Measurements from ENCODE around the gene KIAA0232. TPM values are rescaled to one million over a fixed set of nuclear protein-coding genes. Genes with fewer than 3 reads are reported as not detected.
A peak's percentile ranks its signal among the peaks of the same experiment; 100 is the strongest.

Gene KIAA0232
- total and polyA plus RNA-seq, 9 of the 15 experiments (the other 6 are each of a cell fraction or from before 2014, with no cell fraction given): 3.5 to 17.4 (median 13.0) TPM

DNA sequence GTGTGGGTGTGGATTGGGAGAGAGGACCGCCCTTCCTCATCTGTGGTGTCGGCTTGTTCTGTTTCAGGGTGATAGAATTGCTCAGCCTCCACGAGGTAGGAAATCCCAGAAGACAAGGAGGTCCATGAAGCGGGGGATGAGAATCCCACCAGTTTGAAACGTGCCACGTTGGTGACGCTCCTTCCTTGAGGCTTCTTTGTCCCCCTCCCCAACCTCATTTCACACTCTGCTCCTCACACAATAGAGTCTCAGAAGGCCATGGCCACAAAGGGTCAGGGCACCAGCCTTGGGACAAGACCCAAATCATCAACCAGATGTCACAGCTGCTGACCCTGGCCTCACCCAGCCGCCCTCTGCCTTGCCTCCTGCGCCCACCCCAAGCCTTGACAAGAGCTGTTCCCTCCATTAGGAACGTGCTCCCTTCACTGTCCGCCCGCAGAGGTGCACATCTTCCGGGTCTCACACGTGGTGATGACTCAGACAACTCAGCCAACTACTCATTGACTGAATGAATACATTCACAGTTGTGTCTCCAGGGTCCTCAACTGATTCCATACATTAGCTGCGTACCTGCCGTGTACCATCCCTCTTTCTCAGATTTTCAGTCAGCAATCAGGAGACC is 48.3 kb upstream of the KIAA0232 start (continued):
- TF ChIP-seq, protein P1, sequence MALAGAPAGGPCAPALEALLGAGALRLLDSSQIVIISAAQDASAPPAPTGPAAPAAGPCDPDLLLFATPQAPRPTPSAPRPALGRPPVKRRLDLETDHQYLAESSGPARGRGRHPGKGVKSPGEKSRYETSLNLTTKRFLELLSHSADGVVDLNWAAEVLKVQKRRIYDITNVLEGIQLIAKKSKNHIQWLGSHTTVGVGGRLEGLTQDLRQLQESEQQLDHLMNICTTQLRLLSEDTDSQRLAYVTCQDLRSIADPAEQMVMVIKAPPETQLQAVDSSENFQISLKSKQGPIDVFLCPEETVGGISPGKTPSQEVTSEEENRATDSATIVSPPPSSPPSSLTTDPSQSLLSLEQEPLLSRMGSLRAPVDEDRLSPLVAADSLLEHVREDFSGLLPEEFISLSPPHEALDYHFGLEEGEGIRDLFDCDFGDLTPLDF (CRISPR knock-in tag; IDR thresholded peaks at IDR 0.05): no peak
- TF ChIP-seq HMG20A (CRISPR knock-in tag; conservative IDR thresholded peaks at IDR 0.05) (no peak), ZFP1 (CRISPR knock-in tag; IDR thresholded peaks at IDR 0.05) (no peak), NCOA6 (IDR thresholded peaks at IDR 0.05) (no peak), ETV6 (IDR thresholded peaks at IDR 0.05; ENCODE audit: borderline replicate concordance in 1 of 2, low read depth in 2 of 2, low read length in 1 of 2) (no peak), ETV6 (CRISPR knock-in tag; IDR thresholded peaks at IDR 0.05; ENCODE audit: borderline replicate concordance) (no peak), HMGN3 (IDR thresholded peaks at IDR 0.05; ENCODE audit: borderline replicate concordance, extremely low read depth, insufficient read length, low read depth, low read length) (no peak), HDAC8 (tag; IDR thresholded peaks at IDR 0.05) (0 out of 2 replicates have a peak, but pooled peaks have one; percentile 26), L3MBTL2 (IDR thresholded peaks at IDR 0.05) (peak; percentile 94), ZNF212 (CRISPR knock-in tag; IDR thresholded peaks at IDR 0.05) (no peak), CBX1 (IDR thresholded peaks at IDR 0.05; ENCODE audit: low read depth) (no peak), TGIF2 (CRISPR knock-in tag; IDR thresholded peaks at IDR 0.05) (no peak), TARDBP (IDR thresholded peaks at IDR 0.05) (no peak), FOXJ2 (tag; IDR thresholded peaks at IDR 0.05) (no peak), SMARCC2 (IDR thresholded peaks at IDR 0.05; ENCODE audit: low read depth) (no peak), ELF4 (CRISPR knock-in tag; IDR thresholded peaks at IDR 0.05) (0 out of 2 replicates have a peak, but pooled peaks have one; percentile 11), SP1 (CRISPR knock-in tag; IDR thresholded peaks at IDR 0.05) (no peak), NELFE (IDR thresholded peaks at IDR 0.05; ENCODE audit: insufficient read depth, insufficient read length) (no peak), MTA1 (IDR thresholded peaks at IDR 0.05; ENCODE audit: borderline replicate concordance) (0 out of 2 replicates have a peak, but pooled peaks have one; percentile 14), HOXB6 (CRISPR knock-in tag; IDR thresholded peaks at IDR 0.05; ENCODE audit: borderline replicate concordance) (no peak), EHMT2 (IDR thresholded peaks at IDR 0.05) (0 out of 2 replicates have a peak, but pooled peaks have one; percentile 11), GABPA (tag; conservative IDR thresholded peaks at IDR 0.05; ENCODE audit: low read depth) (no peak), THRAP3 (IDR thresholded peaks at IDR 0.05; ENCODE audit: borderline replicate concordance) (no peak), CHD4 (IDR thresholded peaks at IDR 0.05; ENCODE audit: insufficient read depth, insufficient replicate concordance, low read depth, low read length, poor library complexity, severe bottlenecking) (no peak)
- TF ChIP-seq, protein P2, sequence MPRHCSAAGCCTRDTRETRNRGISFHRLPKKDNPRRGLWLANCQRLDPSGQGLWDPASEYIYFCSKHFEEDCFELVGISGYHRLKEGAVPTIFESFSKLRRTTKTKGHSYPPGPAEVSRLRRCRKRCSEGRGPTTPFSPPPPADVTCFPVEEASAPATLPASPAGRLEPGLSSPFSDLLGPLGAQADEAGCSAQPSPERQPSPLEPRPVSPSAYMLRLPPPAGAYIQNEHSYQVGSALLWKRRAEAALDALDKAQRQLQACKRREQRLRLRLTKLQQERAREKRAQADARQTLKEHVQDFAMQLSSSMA (CRISPR knock-in tag; IDR thresholded peaks at IDR 0.05): no peak
- TF ChIP-seq, protein P3, sequence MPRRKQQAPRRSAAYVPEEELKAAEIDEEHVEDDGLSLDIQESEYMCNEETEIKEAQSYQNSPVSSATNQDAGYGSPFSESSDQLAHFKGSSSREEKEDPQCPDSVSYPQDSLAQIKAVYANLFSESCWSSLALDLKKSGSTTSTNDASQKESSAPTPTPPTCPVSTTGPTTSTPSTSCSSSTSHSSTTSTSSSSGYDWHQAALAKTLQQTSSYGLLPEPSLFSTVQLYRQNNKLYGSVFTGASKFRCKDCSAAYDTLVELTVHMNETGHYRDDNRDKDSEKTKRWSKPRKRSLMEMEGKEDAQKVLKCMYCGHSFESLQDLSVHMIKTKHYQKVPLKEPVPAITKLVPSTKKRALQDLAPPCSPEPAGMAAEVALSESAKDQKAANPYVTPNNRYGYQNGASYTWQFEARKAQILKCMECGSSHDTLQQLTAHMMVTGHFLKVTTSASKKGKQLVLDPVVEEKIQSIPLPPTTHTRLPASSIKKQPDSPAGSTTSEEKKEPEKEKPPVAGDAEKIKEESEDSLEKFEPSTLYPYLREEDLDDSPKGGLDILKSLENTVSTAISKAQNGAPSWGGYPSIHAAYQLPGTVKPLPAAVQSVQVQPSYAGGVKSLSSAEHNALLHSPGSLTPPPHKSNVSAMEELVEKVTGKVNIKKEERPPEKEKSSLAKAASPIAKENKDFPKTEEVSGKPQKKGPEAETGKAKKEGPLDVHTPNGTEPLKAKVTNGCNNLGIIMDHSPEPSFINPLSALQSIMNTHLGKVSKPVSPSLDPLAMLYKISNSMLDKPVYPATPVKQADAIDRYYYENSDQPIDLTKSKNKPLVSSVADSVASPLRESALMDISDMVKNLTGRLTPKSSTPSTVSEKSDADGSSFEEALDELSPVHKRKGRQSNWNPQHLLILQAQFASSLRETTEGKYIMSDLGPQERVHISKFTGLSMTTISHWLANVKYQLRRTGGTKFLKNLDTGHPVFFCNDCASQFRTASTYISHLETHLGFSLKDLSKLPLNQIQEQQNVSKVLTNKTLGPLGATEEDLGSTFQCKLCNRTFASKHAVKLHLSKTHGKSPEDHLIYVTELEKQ (CRISPR knock-in tag; IDR thresholded peaks at IDR 0.05): no peak

Data from K562 (cell line).